ENCODE data around the gene NGFR.

- TF ChIP-seq RCOR1 (IDR thresholded peaks at IDR 0.05; ENCODE audit: low read length) (no peak), CTCF (IDR thresholded peaks at IDR 0.05) (no peak), RFX5 (IDR thresholded peaks at IDR 0.05; ENCODE audit: low read length) (no peak), TAF1 (IDR thresholded peaks at IDR 0.05; ENCODE audit: borderline replicate concordance, low read depth, low read length) (no peak), GABPA (IDR thresholded peaks at IDR 0.05; ENCODE audit: low read depth) (no peak), SIN3A (IDR thresholded peaks at IDR 0.05; ENCODE audit: borderline replicate concordance, low read depth, low read length) (no peak), TEAD4 (IDR thresholded peaks at IDR 0.05; ENCODE audit: borderline replicate concordance, insufficient read depth) (no peak), YY1 (IDR thresholded peaks at IDR 0.05; ENCODE audit: low read depth) (no peak), POLR2AphosphoS5 (IDR thresholded peaks at IDR 0.05; ENCODE audit: low read depth, low read length) (no peak), MAX (IDR thresholded peaks at IDR 0.05; ENCODE audit: low read depth) (no peak)
Observed at GRCh38 chr17:49549311-49549605, 54.2 kb downstream of the NGFR start.
